ENCODE measurements around the gene LAMB4.

- TF ChIP-seq POLR2A (IDR thresholded peaks at IDR 0.05), result no peak
- no peak for TF ChIP-seq CTCF (IDR thresholded peaks at IDR 0.05)
Observed at GRCh38 chr7:108046952-108047506, 83.1 kb downstream of the LAMB4 start.
